OCI-LY3 (cell line): ENCODE results near the gene FMN1.

Experiments
- H2AFZ ChIP-seq: fragments of 200-600, 300-600 bp; shearing (Covaris generic); 2 replicates; pipeline ENCODE4 v1.6.0; 2014; ENCODE audit warnings: antibody characterized with exemption, low read depth, low read length
- H3K27ac ChIP-seq: fragments of 200-600, 300-600 bp; sonication (generic); 2 replicates; pipeline ENCODE4 v1.5.1; 2014; ENCODE audit warnings: mild to moderate bottlenecking, low read length, moderate library complexity, mixed read lengths
- H3K27me3 ChIP-seq: fragments of 200-600, 300-600 bp; sonication (generic); 2 replicates; pipeline ENCODE4 v1.6.1; 2014; ENCODE audit warnings: low read depth, low read length, mixed read lengths
- H3K36me3 ChIP-seq: fragments of 200-600, 300-600 bp; sonication (generic); replicated peaks from 2 replicates; pipeline ENCODE3; 2014; ENCODE audit warnings: low read depth, low read length, mixed read lengths
- H3K4me1 ChIP-seq: fragments of 300-600, 200-600 bp; sonication (generic); 2 replicates; pipeline ENCODE4 v1.6.1; 2014; ENCODE audit warnings: low read length, mixed read lengths
- H3K4me2 ChIP-seq: fragments of 200-600, 300-600 bp; sonication (generic); 2 replicates; pipeline ENCODE4 v1.6.1; 2014; ENCODE audit warnings: low read length, mixed read lengths
- H3K4me3 ChIP-seq: fragments of 300-600, 200-600 bp; sonication (generic); 2 replicates; pipeline ENCODE4 v1.5.1; 2014; ENCODE audit warnings: antibody characterized with exemption, mild to moderate bottlenecking, low read length, moderate library complexity
- H3K79me2 ChIP-seq: fragments of 300-600, 200-600 bp; shearing (Covaris generic); 2 replicates; pipeline ENCODE4 v1.6.1; 2014; ENCODE audit warnings: mild to moderate bottlenecking, low read length, mixed read lengths
- H3K9ac ChIP-seq: fragments of 300-600, 200-600 bp; shearing (Covaris generic); 2 replicates; pipeline ENCODE4 v1.6.0; 2014; ENCODE audit warnings: mild to moderate bottlenecking, low read length, moderate library complexity
- H3K9me3 ChIP-seq: fragments of 200-600, 300-600 bp; shearing (Covaris generic); 2 replicates; pipeline ENCODE4 v1.6.1; 2014; ENCODE audit warnings: low read length, mixed read lengths; ENCODE audit not compliant: insufficient read depth
- H4K20me1 ChIP-seq: fragments of 200-600, 300-600 bp; sonication (generic); 2 replicates; pipeline ENCODE4 v1.6.1; 2016; ENCODE audit warnings: low read length, mixed read lengths; ENCODE audit not compliant: insufficient read depth
- CTCF ChIP-seq: fragments of 200-600, 300-600 bp; sonication (generic); IDR thresholded peaks from 2 replicates; pipeline ENCODE4 v1.5.1; 2014; ENCODE audit warnings: antibody characterized with exemption, low read length, low read depth
- EZH2phosphoT487 ChIP-seq: fragments of 200-600 bp; shearing (Covaris generic); IDR thresholded peaks from 2 replicates; pipeline ENCODE4 v1.6.1; 2018; ENCODE audit warnings: antibody characterized with exemption, mixed run types, low read depth

FMN1 gene

GRCh38 chr15:32979710-32980109 lies 214.8 kb downstream of the FMN1 start:
- Histone ChIP-seq H3K27me3 (peaks cover 29% of the 10 kb centered on the region), H3K9me3 (no peaks in the 10 kb centered on the region), H3K27ac (no peak overlapping the region), H2AFZ (no peak overlapping the region), H3K4me1 (no peaks in the 10 kb centered on the region), H3K79me2 (no peaks in the 10 kb centered on the region), H3K36me3 (no peaks in the 10 kb centered on the region), H3K4me3 (no peak overlapping the region), H3K4me2 (no peak overlapping the region), H4K20me1 (no peaks in the 10 kb centered on the region), H3K9ac (no peak overlapping the region)
- no peak for TF ChIP-seq CTCF

GRCh38 chr15:32977506-32977905 lies 217.0 kb downstream of the FMN1 start:
- H3K36me3 ChIP-seq, result no peaks in the 10 kb centered on the region
- no peak overlapping the region for H3K4me2 ChIP-seq
- H3K27me3 ChIP-seq, result peaks cover 42% of the 10 kb centered on the region
- TF ChIP-seq CTCF (no peak), EZH2phosphoT487 (no peak)
- peaks cover 7% of the 10 kb centered on the region; the same call in 1 of the 2 replicates for H3K4me1 ChIP-seq
- H3K79me2 ChIP-seq, result no peaks in the 10 kb centered on the region
- H2AFZ ChIP-seq, result no peak overlapping the region
- no peak overlapping the region for H3K9ac ChIP-seq
- no peak overlapping the region for H3K4me3 ChIP-seq
- H3K27ac ChIP-seq, result no peak overlapping the region
- no peaks in the 10 kb centered on the region for H3K9me3 ChIP-seq
- no peaks in the 10 kb centered on the region for H4K20me1 ChIP-seq

GRCh38 chr15:32974691-32975090 lies 219.8 kb downstream of the FMN1 start:
- Histone ChIP-seq H3K36me3 (no peaks in the 10 kb centered on the region), H3K4me1 (peaks cover 7% of the 10 kb centered on the region; the same call in 1 of the 2 replicates), H4K20me1 (no peaks in the 10 kb centered on the region), H3K4me3 (no peak overlapping the region), H3K79me2 (no peaks in the 10 kb centered on the region), H2AFZ (no peak overlapping the region), H3K9me3 (no peaks in the 10 kb centered on the region), H3K27ac (no peak overlapping the region), H3K9ac (no peak overlapping the region), H3K4me2 (no peak overlapping the region), H3K27me3 (peaks cover 58% of the 10 kb centered on the region)
- TF ChIP-seq CTCF (no peak), EZH2phosphoT487 (no peak)

GRCh38 chr15:32972686-32973085 lies 221.8 kb downstream of the FMN1 start:
- Histone ChIP-seq H3K4me1 (peaks cover 7% of the 10 kb centered on the region; the same call in 1 of the 2 replicates), H3K9me3 (no peaks in the 10 kb centered on the region), H3K4me2 (no peak overlapping the region), H3K4me3 (no peak overlapping the region), H3K79me2 (no peaks in the 10 kb centered on the region), H3K36me3 (no peaks in the 10 kb centered on the region), H4K20me1 (no peaks in the 10 kb centered on the region), H2AFZ (no peak overlapping the region), H3K27ac (no peak overlapping the region), H3K27me3 (peaks cover 62% of the 10 kb centered on the region), H3K9ac (no peak overlapping the region)
- TF ChIP-seq EZH2phosphoT487 (no peak), CTCF (no peak)
